T-helper 1 cell treated with Interleukin-12 subunit alpha and Interleukin-12 subunit beta and Interleukin-4 antibody, amounts not matched to agents 30 μg/mL and 1 μg/mL, for 36 hours (primary cell): ENCODE results near the gene IFT27.

Source experiments
- H3K27ac Mint-ChIP-seq: one replicate; pipeline ENCODE4 v1.8.0; 2021; ENCODE audit warnings: mild to moderate bottlenecking, mixed read lengths
- H3K27me3 Mint-ChIP-seq: one replicate; pipeline ENCODE4 v1.8.0; 2021; ENCODE audit warnings: low read depth, mixed read lengths
- H3K36me3 Mint-ChIP-seq: one replicate; pipeline ENCODE4 v1.8.0; 2021; ENCODE audit warnings: low read depth, mixed read lengths
- H3K4me1 Mint-ChIP-seq: one replicate; pipeline ENCODE4 v1.8.0; 2021; ENCODE audit warnings: low read depth, mixed read lengths
- H3K4me3 Mint-ChIP-seq: one replicate; pipeline ENCODE4 v1.8.0; 2021; ENCODE audit warnings: mild to moderate bottlenecking, moderate library complexity, mixed read lengths
- H3K9me3 Mint-ChIP-seq: one replicate; pipeline ENCODE4 v1.8.0; 2021; ENCODE audit warnings: mixed read lengths

The IFT27 gene

DNA sequence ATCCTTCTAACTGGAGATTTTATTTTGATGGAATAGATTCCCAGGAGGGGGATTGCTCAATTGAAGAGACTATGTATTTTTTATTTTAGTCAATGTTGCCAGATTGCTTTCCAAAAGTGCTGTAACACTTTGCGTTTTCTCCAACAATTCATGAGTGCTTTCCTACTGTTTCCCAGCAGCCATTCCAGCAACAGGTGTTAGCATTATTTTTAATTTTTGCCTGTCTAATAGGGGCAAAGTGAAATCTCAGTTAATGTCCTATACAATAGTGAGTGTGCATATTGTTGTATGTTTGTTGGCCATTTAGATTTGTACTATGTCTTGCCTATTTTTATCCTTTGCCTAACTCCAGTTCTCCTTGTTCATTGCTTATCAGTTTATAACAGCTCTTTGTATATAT is 60.3 kb downstream of the IFT27 start:
- Mint-ChIP-seq H3K27me3 (peaks cover 16% of the 10 kb centered on the region), H3K4me3 (no peak overlapping the region), H3K27ac (no peak overlapping the region)

GRCh38 chr22:36714110-36714509 is 61.8 kb downstream of the IFT27 start:
- no peaks in the 10 kb centered on the region for H3K9me3 Mint-ChIP-seq
- peaks cover 18% of the 10 kb centered on the region for H3K27me3 Mint-ChIP-seq
- H3K36me3 Mint-ChIP-seq, result no peaks in the 10 kb centered on the region
- no peaks in the 10 kb centered on the region for H3K4me1 Mint-ChIP-seq
- no peak overlapping the region for H3K4me3 Mint-ChIP-seq
- H3K27ac Mint-ChIP-seq, result no peak overlapping the region

More for the DNA sequence above, 60.3 kb downstream of the IFT27 start:
- Mint-ChIP-seq H3K4me1 (no peaks in the 10 kb centered on the region), H3K9me3 (no peaks in the 10 kb centered on the region), H3K36me3 (no peaks in the 10 kb centered on the region)

DNA sequence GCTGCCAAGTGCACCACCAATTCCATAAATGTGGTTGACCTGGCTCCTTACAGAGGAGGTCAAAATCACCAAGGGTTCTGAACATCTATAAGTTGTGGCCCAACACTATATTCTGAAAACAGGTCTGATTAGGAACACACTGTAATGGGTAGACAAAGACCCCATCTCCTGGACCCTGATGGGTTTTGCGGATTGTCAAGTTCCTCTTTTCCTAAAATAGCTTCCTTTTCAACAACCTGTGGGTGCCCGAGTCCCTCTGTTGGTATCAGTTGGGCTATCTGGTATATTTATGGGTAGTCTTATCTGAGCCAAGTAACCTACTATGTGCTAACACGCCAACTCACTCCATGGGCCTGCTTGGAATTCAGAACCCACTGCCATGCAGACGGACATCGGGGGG is 62.5 kb downstream of the IFT27 start:
- Mint-ChIP-seq H3K27ac (no peak overlapping the region), H3K36me3 (no peaks in the 10 kb centered on the region), H3K4me3 (no peak overlapping the region), H3K27me3 (peaks cover 18% of the 10 kb centered on the region), H3K4me1 (no peaks in the 10 kb centered on the region), H3K9me3 (no peaks in the 10 kb centered on the region)
